HCT116 (cell line): ENCODE results near the gene CIDEC. TPM values are rescaled to one million over a fixed set of nuclear protein-coding genes. Genes with fewer than 3 reads are reported as not detected.

Source experiments
- ATAC-seq: fragments of 200-7000 bp; cut with Tn5 transposase; 2 replicates; pipeline ENCODE4 v1.9.1; 2020; ENCODE audit warnings: mild to moderate bottlenecking, moderate library complexity
- BruUV-seq: library from RNA; stranded (reverse); fragments of 400-500 nt; replicated peaks from 2 replicates; lab custom pipeline; 2021; lab: Mats Ljungman, UMichigan
- CTCF ChIA-PET: fragments of 300-600 bp; sonication (Branson Sonifier 250); formaldehyde crosslinking; loops from one replicate; lab custom pipeline; 2021; ENCODE audit warnings: antibody characterized with exemption; lab: Charles Lee
- POLR2A ChIA-PET: fragments of 300-600, 350-600 bp; sonication (Branson Sonifier 250); formaldehyde crosslinking; loops from one replicate; lab custom pipeline; 2021; ENCODE audit warnings: antibody characterized with exemption; lab: Charles Lee
- RAD21 ChIA-PET, 2 experiments: fragments of 300-600 bp; sonication (Branson Sonifier 250); formaldehyde crosslinking; loops; one replicate each; lab custom pipeline; 2023; ENCODE audit warnings: low total read pairs in 2 of 2; ENCODE audit not compliant: uncharacterized antibody in 2 of 2, unreplicated experiment in 2 of 2, low non-redundant PET in 1 of 2; lab: Charles Lee
- DNase-seq: peaks from one replicate; pipeline ENCODE4 v3.0.0-alpha.2; 2010; ENCODE audit warnings: low read depth, low spot score
- H2AFZ ChIP-seq: fragments of 200-600 bp; shearing (Covaris generic), sonication (generic); 2 replicates; pipeline ENCODE4 v1.6.1; 2017; ENCODE audit warnings: low read depth, mixed run types, mixed read lengths, antibody characterized with exemption, low read length; ENCODE audit not compliant: poor library complexity, severe bottlenecking
- H3K27ac ChIP-seq: 2 replicates; pipeline ENCODE4 v1.5.1; 2012; ENCODE audit warnings: low read depth, low read length
- H3K27me3 ChIP-seq: fragments of 200-600 bp; sonication (generic); 2 replicates; pipeline ENCODE4 v1.6.1; 2016; ENCODE audit warnings: mixed run types, low read length, mixed read lengths; ENCODE audit not compliant: insufficient read depth
- H3K36me3 ChIP-seq, 2 experiments: fragments of 200-500 bp in 1 of 2; fragments of 200-600 bp in 1 of 2; sonication (Bioruptor generic) in 1 of 2; sonication (generic) in 1 of 2; 2 replicates each; pipeline versions ENCODE4 v1.5.1 to v1.6.1; 2014 to 2016; ENCODE audit warnings: low read length in 2 of 2, inconsistent platforms in 1 of 2, mixed read lengths in 1 of 2, mixed run types in 1 of 2; ENCODE audit not compliant: insufficient read depth in 2 of 2, control insufficient read depth in 1 of 2
- H3K4me1 ChIP-seq, 2 experiments: fragments of 200-600 bp in 1 of 2; sonication (generic) in 1 of 2; 2 replicates each; pipeline versions ENCODE4 v1.5.1 to v1.6.1; 2012 to 2017; ENCODE audit warnings: low read length in 2 of 2, inconsistent platforms in 1 of 2, mild to moderate bottlenecking in 1 of 2, mixed read lengths in 1 of 2, mixed run types in 1 of 2, moderate library complexity in 1 of 2; ENCODE audit not compliant: insufficient read depth in 2 of 2, control insufficient read depth in 1 of 2
- H3K4me2 ChIP-seq: fragments of 200-600 bp; sonication (generic); 2 replicates; pipeline ENCODE4 v1.6.1; 2017; ENCODE audit warnings: mixed run types, low read length, mixed read lengths
- H3K4me3 ChIP-seq, 2 experiments: fragments of 200-600 bp in 1 of 2; sonication (generic) in 1 of 2; replicated peaks in 1 of 2; 2 replicates each; pipeline ENCODE4 v1.5.1; 2011 to 2016; ENCODE audit warnings: low read length in 2 of 2, control low read depth in 1 of 2, low read depth in 1 of 2, mild to moderate bottlenecking in 1 of 2, mixed read lengths in 1 of 2, mixed run types in 1 of 2
- H3K79me2 ChIP-seq: fragments of 200-600 bp; sonication (generic); 2 replicates; pipeline ENCODE4 v1.6.1; 2017; ENCODE audit warnings: mild to moderate bottlenecking, mixed run types, low read length, moderate library complexity, mixed read lengths; ENCODE audit not compliant: insufficient read depth
- H3K9ac ChIP-seq: fragments of 200-600 bp; sonication (generic); 2 replicates; pipeline ENCODE4 v1.6.1; 2016; ENCODE audit warnings: low read length, mixed read lengths
- H3K9me2 ChIP-seq: fragments of 200-600 bp; sonication (generic), shearing (Covaris generic); 2 replicates; pipeline ENCODE4 v1.6.1; 2017; ENCODE audit warnings: mixed run types, mild to moderate bottlenecking, moderate library complexity; ENCODE audit not compliant: insufficient read depth
- H3K9me3 ChIP-seq, 2 experiments: fragments of 200-500 bp in 1 of 2; fragments of 200-600 bp in 1 of 2; sonication (Bioruptor generic) in 1 of 2; sonication (generic) in 1 of 2; 2 replicates each; pipeline ENCODE4 v1.6.1; 2014 to 2017; ENCODE audit warnings: low read length in 2 of 2, mixed read lengths in 2 of 2, inconsistent platforms in 1 of 2, low read depth in 1 of 2, mild to moderate bottlenecking in 1 of 2, mixed run types in 1 of 2, moderate library complexity in 1 of 2; ENCODE audit not compliant: control insufficient read depth in 1 of 2, insufficient read depth in 1 of 2
- H4K20me1 ChIP-seq: fragments of 200-600 bp; sonication (generic), shearing (Covaris generic); 2 replicates; pipeline ENCODE4 v1.6.1; 2017; ENCODE audit warnings: mixed run types, mild to moderate bottlenecking, moderate library complexity; ENCODE audit not compliant: insufficient read depth
- EZH2phosphoT487 ChIP-seq: fragments of 200-600 bp; IDR thresholded peaks from 2 replicates; pipeline ENCODE4 v1.6.1; 2018; ENCODE audit warnings: antibody characterized with exemption, borderline replicate concordance
- JUND ChIP-seq: IDR thresholded peaks from 2 replicates; pipeline ENCODE4 v1.6.1; 2012
- POLR2A ChIP-seq: IDR thresholded peaks from 2 replicates; pipeline ENCODE4 v1.7.0; 2011; ENCODE audit warnings: borderline replicate concordance; ENCODE audit not compliant: insufficient read depth, insufficient read length; ENCODE audit errors: extremely low read depth
- RAD21 ChIP-seq: IDR thresholded peaks from 2 replicates; pipeline ENCODE4 v1.6.1; 2012; ENCODE audit warnings: low read depth, mild to moderate bottlenecking
- TCF7L2 ChIP-seq: IDR thresholded peaks from 2 replicates; pipeline ENCODE4 v1.7.0; 2011; ENCODE audit warnings: borderline replicate concordance, inconsistent platforms; ENCODE audit not compliant: insufficient read depth, insufficient read length; ENCODE audit errors: extremely low read depth
- ZBTB33 ChIP-seq: IDR thresholded peaks from 2 replicates; pipeline ENCODE4 v1.6.1; 2011; ENCODE audit warnings: mild to moderate bottlenecking, low read length, moderate library complexity; ENCODE audit not compliant: insufficient replicate concordance; ENCODE audit errors: extremely low read depth
- intact Hi-C: fragments of 100-400 bp; cut with micrococcal nuclease; formaldehyde crosslinking; loops from 2 replicates; pipeline ENCODE4 v1.10.0; 2022
- total RNA-seq: library from RNA; stranded (reverse); gene quantifications from one replicate; pipeline ENCODE4 v1.2.1, GENCODE V29; 2021; ENCODE audit not compliant: unreplicated experiment

Gene CIDEC
- total RNA-seq, 1 experiment from 2014 or later = not detected

- H3K79me2 ChIP-seq = no peaks in the 10 kb centered on the region
- peaks cover 17 to 40% of the 10 kb centered on the region in 2 experiments; a peak in 3 of 4 replicates for H3K4me1 ChIP-seq
- H3K4me2 ChIP-seq = no peak overlapping the region
- intact Hi-C loops = no loop called here
- no peak overlapping the region for H2AFZ ChIP-seq
- H3K4me3 ChIP-seq = no peak overlapping the region
- H3K9me2 ChIP-seq = no peaks in the 10 kb centered on the region
- no peak for DNase-seq
- no peaks in the 10 kb centered on the region for H3K27me3 ChIP-seq
- no peaks in the 10 kb centered on the region for H3K9me3 ChIP-seq
- H3K27ac ChIP-seq = no peak overlapping the region
- no peaks in the 10 kb centered on the region for H3K36me3 ChIP-seq
- BruUV-seq = no TSS peak
- ATAC-seq = no peak
- H4K20me1 ChIP-seq = no peaks in the 10 kb centered on the region
- TF ChIP-seq ZBTB33 = no peak
- no peak for TF ChIP-seq TCF7L2
- no peak for TF ChIP-seq POLR2A
- TF ChIP-seq EZH2phosphoT487 = no peak
- no peak for TF ChIP-seq RAD21
- TF ChIP-seq JUND = no peak
- TF ChIP-seq, all 23 proteins: peak for 0
- RAD21 ChIA-PET = no interaction called here
- no peak overlapping the region for H3K9ac ChIP-seq
- CTCF ChIA-PET = no interaction called here
- POLR2A ChIA-PET = no interaction called here
Measured at GRCh38 chr3:9899289-9899791, 19.3 kb upstream of the CIDEC start.
